ENCODE data around the gene SUPT6H.

DNA sequence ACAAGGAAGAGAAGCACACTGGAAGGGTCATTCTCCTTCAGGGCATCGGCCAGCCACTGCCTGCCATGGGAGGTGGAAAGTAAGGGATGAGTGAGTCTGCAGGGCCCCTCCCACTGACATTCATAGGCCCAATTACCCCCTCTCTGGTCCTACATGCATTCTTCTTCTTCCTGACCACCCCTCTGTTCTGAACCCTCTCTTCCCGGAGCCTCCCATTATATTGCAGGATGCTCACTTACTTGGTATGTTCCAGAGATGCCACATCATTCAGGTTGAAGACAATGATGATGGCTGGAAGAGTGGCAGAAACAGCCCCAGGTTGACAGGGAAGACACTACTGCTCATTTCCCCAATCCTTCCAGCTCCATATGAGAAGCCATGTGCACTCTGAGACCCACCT lies 53.2 kb downstream of the SUPT6H start:
- TF ChIP-seq, protein P1, sequence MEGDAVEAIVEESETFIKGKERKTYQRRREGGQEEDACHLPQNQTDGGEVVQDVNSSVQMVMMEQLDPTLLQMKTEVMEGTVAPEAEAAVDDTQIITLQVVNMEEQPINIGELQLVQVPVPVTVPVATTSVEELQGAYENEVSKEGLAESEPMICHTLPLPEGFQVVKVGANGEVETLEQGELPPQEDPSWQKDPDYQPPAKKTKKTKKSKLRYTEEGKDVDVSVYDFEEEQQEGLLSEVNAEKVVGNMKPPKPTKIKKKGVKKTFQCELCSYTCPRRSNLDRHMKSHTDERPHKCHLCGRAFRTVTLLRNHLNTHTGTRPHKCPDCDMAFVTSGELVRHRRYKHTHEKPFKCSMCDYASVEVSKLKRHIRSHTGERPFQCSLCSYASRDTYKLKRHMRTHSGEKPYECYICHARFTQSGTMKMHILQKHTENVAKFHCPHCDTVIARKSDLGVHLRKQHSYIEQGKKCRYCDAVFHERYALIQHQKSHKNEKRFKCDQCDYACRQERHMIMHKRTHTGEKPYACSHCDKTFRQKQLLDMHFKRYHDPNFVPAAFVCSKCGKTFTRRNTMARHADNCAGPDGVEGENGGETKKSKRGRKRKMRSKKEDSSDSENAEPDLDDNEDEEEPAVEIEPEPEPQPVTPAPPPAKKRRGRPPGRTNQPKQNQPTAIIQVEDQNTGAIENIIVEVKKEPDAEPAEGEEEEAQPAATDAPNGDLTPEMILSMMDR (IDR thresholded peaks at IDR 0.05), result no peak
- no peak for TF ChIP-seq POLR2A (IDR thresholded peaks at IDR 0.05)
